IMR-90 (cell line): Measurements from ENCODE around the gene B4GALT1. TPM values are rescaled to one million over a fixed set of nuclear protein-coding genes. Genes with fewer than 3 reads are reported as not detected.
A peak's percentile ranks its signal among the peaks of the same experiment; 100 is the strongest.

Experiments used
- ATAC-seq: fragments of 200-7000 bp; cut with Tn5 transposase; 2 replicates; pipeline ENCODE4 v1.9.1; 2020; ENCODE audit warnings: low read depth, mild to moderate bottlenecking, moderate library complexity
- BruUV-seq: library from RNA; stranded (reverse); fragments of 400-500 nt; replicated peaks from 2 replicates; lab custom pipeline; 2021; lab: Mats Ljungman, UMichigan
- CTCF ChIA-PET: fragments of 300-600 bp; formaldehyde crosslinking; extraction: SDS; loops from one replicate; lab custom pipeline; 2021; ENCODE audit warnings: antibody characterized with exemption; lab: Yijun Ruan, JAX
- POLR2A ChIA-PET: fragments of 300-600 bp; sonication (Branson Sonifier 250); formaldehyde crosslinking; loops from one replicate; lab custom pipeline; 2022; ENCODE audit warnings: antibody characterized with exemption; ENCODE audit not compliant: unreplicated experiment; lab: Charles Lee
- DNase-seq: peaks from one replicate; pipeline ENCODE4 v3.0.0; 2013
- H2AFZ ChIP-seq: replicated peaks from 2 replicates; pipeline ENCODE3; 2013; ENCODE audit warnings: low read length, mild to moderate bottlenecking; ENCODE audit not compliant: poor library complexity
- H2AK5ac ChIP-seq: 2 replicates; pipeline ENCODE4 v1.6.1; 2013; ENCODE audit warnings: low read depth, low read length, inconsistent platforms
- H2AK9ac ChIP-seq: replicated peaks from 2 replicates; pipeline ENCODE3; 2013; ENCODE audit warnings: mild to moderate bottlenecking, low read depth, low read length, moderate library complexity; ENCODE audit not compliant: poor library complexity
- H2BK120ac ChIP-seq: 2 replicates; pipeline ENCODE4 v1.6.1; 2013; ENCODE audit warnings: low read depth, low read length, inconsistent platforms
- H2BK15ac ChIP-seq: 3 replicates; pipeline ENCODE4 v1.6.1; 2013; ENCODE audit warnings: low read depth, low read length, inconsistent platforms
- H2BK20ac ChIP-seq: 2 replicates; pipeline ENCODE4 v1.6.1; 2013; ENCODE audit warnings: low read depth, mild to moderate bottlenecking, inconsistent platforms, low read length, moderate library complexity
- H2BK5ac ChIP-seq: 2 replicates; pipeline ENCODE4 v1.6.1; 2013; ENCODE audit warnings: mild to moderate bottlenecking, low read depth, low read length, inconsistent platforms; ENCODE audit not compliant: poor library complexity, severe bottlenecking
- H3K14ac ChIP-seq: replicated peaks from 2 replicates; pipeline ENCODE4 v1.6.1; 2013; ENCODE audit warnings: low read depth, low read length, inconsistent platforms
- H3K18ac ChIP-seq: 2 replicates; pipeline ENCODE4 v1.6.1; 2013; ENCODE audit warnings: low read depth, low read length, control low read depth
- H3K23ac ChIP-seq: 2 replicates; pipeline ENCODE4 v1.6.1; 2013; ENCODE audit warnings: low read depth, low read length, inconsistent platforms
- H3K27ac ChIP-seq: 2 replicates; pipeline ENCODE4 v1.5.1; 2013; ENCODE audit warnings: mild to moderate bottlenecking, control low read depth, low read length; ENCODE audit not compliant: insufficient read depth
- H3K27me3 ChIP-seq: 2 replicates; pipeline ENCODE4 v1.6.1; 2013; ENCODE audit warnings: low read length; ENCODE audit not compliant: control insufficient read depth, insufficient read depth
- H3K36me3 ChIP-seq: 2 replicates; pipeline ENCODE4 v1.6.1; 2013; ENCODE audit warnings: low read length, mixed read lengths; ENCODE audit not compliant: control insufficient read depth, insufficient read depth
- H3K4ac ChIP-seq: 2 replicates; pipeline ENCODE4 v1.6.1; 2013; ENCODE audit warnings: low read depth, low read length, inconsistent platforms
- H3K4me1 ChIP-seq: 2 replicates; pipeline ENCODE4 v1.6.1; 2013; ENCODE audit warnings: low read length, mixed read lengths; ENCODE audit not compliant: control insufficient read depth, insufficient read depth
- H3K4me2 ChIP-seq: 2 replicates; pipeline ENCODE4 v1.6.1; 2013; ENCODE audit warnings: low read depth, mild to moderate bottlenecking, control low read depth, low read length, moderate library complexity
- H3K4me3 ChIP-seq: 2 replicates; pipeline ENCODE4 v1.5.1; 2013; ENCODE audit warnings: low read depth, mild to moderate bottlenecking, control low read depth, low read length, moderate library complexity; ENCODE audit not compliant: insufficient read depth
- H3K56ac ChIP-seq: 2 replicates; pipeline ENCODE4 v1.6.1; 2013; ENCODE audit warnings: low read length, inconsistent platforms; ENCODE audit not compliant: insufficient read depth; ENCODE audit errors: extremely low read depth
- H3K79me1 ChIP-seq, 2 experiments: 2 replicates each; pipeline ENCODE4 v1.6.1; 2013; ENCODE audit warnings: low read length in 2 of 2, inconsistent platforms in 1 of 2, low read depth in 1 of 2
- H3K9ac ChIP-seq: 2 replicates; pipeline ENCODE4 v1.6.1; 2013; ENCODE audit warnings: low read depth, low read length, control low read depth
- H3K9me1 ChIP-seq: 2 replicates; pipeline ENCODE4 v1.6.1; 2013; ENCODE audit warnings: low read length, inconsistent platforms; ENCODE audit not compliant: insufficient read depth
- H3K9me3 ChIP-seq: 2 replicates; pipeline ENCODE4 v1.6.1; 2013; ENCODE audit warnings: low read length; ENCODE audit not compliant: control insufficient read depth, insufficient read depth
- H4K20me1 ChIP-seq: 2 replicates; pipeline ENCODE4 v1.6.1; 2013; ENCODE audit warnings: low read length, inconsistent platforms; ENCODE audit not compliant: insufficient read depth
- H4K5ac ChIP-seq: 2 replicates; pipeline ENCODE4 v1.6.1; 2013; ENCODE audit warnings: mild to moderate bottlenecking, low read depth, low read length, control low read depth
- H4K8ac ChIP-seq, 2 experiments: 2 replicates each; pipeline ENCODE4 v1.6.1; 2013; ENCODE audit warnings: low read depth in 2 of 2, low read length in 2 of 2, control low read depth in 1 of 2, inconsistent platforms in 1 of 2
- H4K91ac ChIP-seq: 2 replicates; pipeline ENCODE4 v1.6.1; 2013; ENCODE audit warnings: low read depth, low read length, inconsistent platforms; ENCODE audit not compliant: insufficient read depth
- MXI1 ChIP-seq: IDR thresholded peaks from 2 replicates; pipeline ENCODE4 v1.6.1; 2012; ENCODE audit warnings: low read depth, mild to moderate bottlenecking, low read length, moderate library complexity, borderline replicate concordance
- SMC3 ChIP-seq: fragments of 150-350 bp; IDR thresholded peaks from 2 replicates; pipeline ENCODE4 v1.6.1; 2016; ENCODE audit warnings: low read depth, mild to moderate bottlenecking, antibody characterized with exemption, low read length, moderate library complexity
- WGBS, 2 experiments: methylation state at CpG; one replicate each; pipeline versions ENCODE4 v1.1.5 to v1.1.7; 2013; ENCODE audit warnings: missing lambda C conversion rate in 2 of 2; ENCODE audit not compliant: insufficient read length in 1 of 2; ENCODE audit errors: extremely low coverage in 2 of 2; 5-methylcytosine and 5-hydroxymethylcytosine counted together
- dilution Hi-C: fragments of 300-500 bp; cut with HindIII; formaldehyde crosslinking; loops from one replicate; pipeline ENCODE4 v1.14.3; 2018; ENCODE audit warnings: low sequenced_read_pairs; ENCODE audit not compliant: unreplicated experiment
- in situ Hi-C: fragments of 300-500 bp; cut with MboI; formaldehyde crosslinking; loops from 3 replicates; pipeline ENCODE4 v1.14.3; 2019; ENCODE audit warnings: low sequenced_read_pairs, inconsistent platforms, mixed read lengths
- intact Hi-C: fragments of 100-400 bp; cut with micrococcal nuclease; formaldehyde crosslinking; loops from 2 replicates; pipeline ENCODE4 v1.10.0; 2022
- polyA plus RNA-seq, 3 experiments: library from polyadenylated mRNA; depleted of rRNA; stranded (reverse); fragments of >200 nt; gene quantifications; 2 replicates each; pipeline ENCODE4 v1.2.3, GENCODE V29; 2012; ENCODE audit warnings: low replicate concordance in 1 of 3
- total RNA-seq: library from RNA; depleted of rRNA; stranded (reverse); fragments of >200 nt; gene quantifications from 2 replicates; pipeline ENCODE4 v1.2.3, GENCODE V29; 2012

B4GALT1 gene
- total and polyA plus RNA-seq, 2 of the 4 experiments (the other 2 are of a cell fraction): 8.8 to 37.8 TPM

- intact Hi-C loops: no loop called here
- Histone ChIP-seq H3K56ac (no peak overlapping the region), H2AFZ (no peak overlapping the region), H3K27ac (no peak overlapping the region), H2BK120ac (no peak overlapping the region), H3K79me1 (peaks cover 46 to 78% of the 10 kb centered on the region in 2 experiments), H3K14ac (no peak overlapping the region), H4K5ac (no peak overlapping the region), H2BK20ac (no peak overlapping the region), H4K91ac (no peak overlapping the region), H3K4me1 (peaks cover 12% of the 10 kb centered on the region), H2AK5ac (no peak overlapping the region), H3K9me1 (peaks cover 24% of the 10 kb centered on the region), H3K36me3 (peaks cover 31% of the 10 kb centered on the region), H3K4me3 (no peak overlapping the region), H2AK9ac (no peak overlapping the region), H3K9ac (no peak overlapping the region), H3K9me3 (no peaks in the 10 kb centered on the region), H3K27me3 (no peaks in the 10 kb centered on the region), H4K20me1 (peaks cover 7% of the 10 kb centered on the region; the same call in 1 of the 2 replicates), H4K8ac (no peak overlapping the region), H3K4ac (no peak overlapping the region), H3K4me2 (no peak overlapping the region), H2BK5ac (no peak overlapping the region), H3K23ac (0 out of 2 replicates have a peak overlapping the region, but pooled peaks have one; percentile 24), H2BK15ac (no peak overlapping the region), H3K18ac (no peak overlapping the region)
- ChIA-PET POLR2A (no interaction called here), CTCF (no interaction called here)
- peak; percentile 68 for ATAC-seq
- in situ Hi-C loops: no loop called here
- WGBS, 2 experiments: 89% methylated on average over 5 of the region's 8 CpGs; no CpG with 5 or more reads in 1 of the 2 experiments
- DNase-seq: peak; percentile 65
- dilution Hi-C loops: no loop called here
- BruUV-seq: no TSS peak
- TF ChIP-seq SMC3 (no peak), MXI1 (peak; percentile 47; the same call in 1 of the 2 replicates)
Measured at GRCh38 chr9:33125871-33126823, 41.0 kb downstream of the B4GALT1 start.
